ENCODE measurements around the gene CDC42EP2.

DNA sequence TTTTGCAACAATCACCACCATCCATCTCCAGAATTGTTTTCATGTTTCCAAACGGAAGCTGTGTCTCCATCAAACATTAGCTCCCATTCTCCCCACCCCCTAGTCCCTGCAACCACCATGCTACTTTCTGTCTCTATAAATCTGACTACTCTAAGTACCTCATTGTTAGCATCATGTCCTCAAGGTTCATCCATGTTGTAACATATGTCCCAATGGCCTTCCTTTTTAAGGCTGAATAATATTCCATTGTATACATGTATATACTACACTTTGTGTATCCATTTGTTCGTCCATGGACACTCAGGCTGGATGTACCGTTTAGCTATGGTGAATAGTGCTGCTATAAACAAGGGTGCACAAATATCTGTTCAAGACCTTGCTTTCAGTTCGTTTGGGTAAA is 10.8 kb downstream of the CDC42EP2 start:
- TF ChIP-seq POLR2AphosphoS5 (IDR thresholded peaks at IDR 0.05; ENCODE audit: low read depth) (no peak), GABPA (IDR thresholded peaks at IDR 0.05; ENCODE audit: low read depth) (no peak)
- TF ChIP-seq, protein P1, sequence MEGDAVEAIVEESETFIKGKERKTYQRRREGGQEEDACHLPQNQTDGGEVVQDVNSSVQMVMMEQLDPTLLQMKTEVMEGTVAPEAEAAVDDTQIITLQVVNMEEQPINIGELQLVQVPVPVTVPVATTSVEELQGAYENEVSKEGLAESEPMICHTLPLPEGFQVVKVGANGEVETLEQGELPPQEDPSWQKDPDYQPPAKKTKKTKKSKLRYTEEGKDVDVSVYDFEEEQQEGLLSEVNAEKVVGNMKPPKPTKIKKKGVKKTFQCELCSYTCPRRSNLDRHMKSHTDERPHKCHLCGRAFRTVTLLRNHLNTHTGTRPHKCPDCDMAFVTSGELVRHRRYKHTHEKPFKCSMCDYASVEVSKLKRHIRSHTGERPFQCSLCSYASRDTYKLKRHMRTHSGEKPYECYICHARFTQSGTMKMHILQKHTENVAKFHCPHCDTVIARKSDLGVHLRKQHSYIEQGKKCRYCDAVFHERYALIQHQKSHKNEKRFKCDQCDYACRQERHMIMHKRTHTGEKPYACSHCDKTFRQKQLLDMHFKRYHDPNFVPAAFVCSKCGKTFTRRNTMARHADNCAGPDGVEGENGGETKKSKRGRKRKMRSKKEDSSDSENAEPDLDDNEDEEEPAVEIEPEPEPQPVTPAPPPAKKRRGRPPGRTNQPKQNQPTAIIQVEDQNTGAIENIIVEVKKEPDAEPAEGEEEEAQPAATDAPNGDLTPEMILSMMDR (IDR thresholded peaks at IDR 0.05; ENCODE audit: insufficient read depth, low read length), result no peak

All from HL-60 (cell line).